Measurements from ENCODE around the gene CHI3L2. TPM values are rescaled to one million over a fixed set of nuclear protein-coding genes. Genes with fewer than 3 reads are reported as not detected.

The CHI3L2 gene
- total RNA-seq, 1 donor from 2014 or later: not detected

DNA sequence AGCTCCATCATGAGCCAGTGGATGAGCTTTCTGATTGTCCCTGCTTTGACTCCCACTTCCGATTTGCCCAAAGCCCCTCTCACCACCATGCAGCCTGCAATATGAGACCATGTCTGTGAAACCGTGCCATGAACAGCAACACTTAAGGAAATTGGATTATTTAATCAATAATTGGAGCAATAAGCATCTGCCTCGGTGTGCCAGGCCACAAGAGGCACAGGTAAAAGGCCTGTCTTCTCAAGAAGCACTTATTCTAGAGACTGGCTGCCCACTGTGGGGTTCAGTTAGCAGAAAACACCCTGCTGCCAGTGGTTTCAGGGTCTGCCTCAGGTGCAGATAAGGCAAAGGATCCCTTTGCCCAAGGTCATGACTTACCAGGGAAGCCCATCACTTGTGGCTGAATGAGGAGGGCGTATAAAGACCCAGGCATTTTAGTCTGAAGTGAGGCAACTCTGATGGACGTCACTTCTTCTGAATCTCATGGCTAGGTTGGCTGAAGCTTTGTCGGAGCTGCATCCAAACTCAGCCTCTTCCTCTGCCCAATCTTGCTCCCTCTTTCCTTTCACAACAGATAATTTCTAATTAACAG lies 7.1 kb upstream of the CHI3L2 start:
- DNase-seq (ENCODE audit: low read depth in 2 of 2): no peak

DNA sequence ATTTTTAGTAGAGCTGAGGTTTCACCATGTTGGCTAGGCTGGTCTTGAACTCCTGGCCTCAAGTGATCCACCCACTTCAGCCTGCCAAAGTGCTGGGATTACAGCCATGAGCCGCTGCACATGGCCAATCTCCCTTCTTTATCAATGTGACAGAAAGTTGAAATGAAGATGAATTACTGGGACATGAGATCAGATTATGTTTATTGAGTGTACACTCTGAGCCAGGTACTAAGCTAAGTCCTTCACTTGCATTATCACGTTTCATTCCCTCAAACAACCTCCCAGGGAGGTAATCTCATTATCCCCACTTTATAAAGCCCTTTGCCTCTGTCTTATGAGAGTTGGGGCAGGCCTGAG lies 6.3 kb upstream of the CHI3L2 start:
- no peak for DNase-seq (ENCODE audit: low read depth in 2 of 2)

DNA sequence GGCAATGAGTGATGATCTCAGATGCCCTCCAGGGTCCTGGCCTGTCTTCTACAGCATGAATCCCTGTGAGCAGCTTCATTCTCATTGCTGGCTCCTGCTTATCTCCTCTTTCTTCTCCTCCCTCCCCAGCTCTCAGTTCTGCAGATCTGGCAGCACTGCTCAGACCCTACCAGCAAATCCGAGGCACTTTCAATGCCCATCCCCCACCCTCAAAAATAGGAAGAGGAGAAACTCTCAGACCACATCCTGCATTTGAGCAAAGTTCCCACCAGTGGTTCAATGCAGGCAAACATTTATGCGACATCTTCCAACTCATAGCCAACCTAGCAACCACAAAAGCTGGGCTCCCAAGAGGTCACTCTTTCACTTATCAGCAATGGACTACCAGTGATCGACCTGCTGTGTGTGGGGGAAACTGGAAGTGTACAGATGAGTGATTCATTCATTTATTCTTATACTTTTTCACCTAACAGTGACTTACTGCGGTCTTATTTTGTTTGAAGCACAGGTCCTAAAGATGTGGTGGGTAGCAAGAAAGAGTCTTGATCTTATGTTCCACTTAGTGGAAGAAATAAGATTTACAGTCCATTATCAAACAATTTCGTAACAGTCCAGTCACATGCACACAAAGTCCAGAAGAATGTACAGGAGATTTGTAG lies 5.8 kb upstream of the CHI3L2 start:
- DNase-seq (ENCODE audit: low read depth in 2 of 2): no peak

DNA sequence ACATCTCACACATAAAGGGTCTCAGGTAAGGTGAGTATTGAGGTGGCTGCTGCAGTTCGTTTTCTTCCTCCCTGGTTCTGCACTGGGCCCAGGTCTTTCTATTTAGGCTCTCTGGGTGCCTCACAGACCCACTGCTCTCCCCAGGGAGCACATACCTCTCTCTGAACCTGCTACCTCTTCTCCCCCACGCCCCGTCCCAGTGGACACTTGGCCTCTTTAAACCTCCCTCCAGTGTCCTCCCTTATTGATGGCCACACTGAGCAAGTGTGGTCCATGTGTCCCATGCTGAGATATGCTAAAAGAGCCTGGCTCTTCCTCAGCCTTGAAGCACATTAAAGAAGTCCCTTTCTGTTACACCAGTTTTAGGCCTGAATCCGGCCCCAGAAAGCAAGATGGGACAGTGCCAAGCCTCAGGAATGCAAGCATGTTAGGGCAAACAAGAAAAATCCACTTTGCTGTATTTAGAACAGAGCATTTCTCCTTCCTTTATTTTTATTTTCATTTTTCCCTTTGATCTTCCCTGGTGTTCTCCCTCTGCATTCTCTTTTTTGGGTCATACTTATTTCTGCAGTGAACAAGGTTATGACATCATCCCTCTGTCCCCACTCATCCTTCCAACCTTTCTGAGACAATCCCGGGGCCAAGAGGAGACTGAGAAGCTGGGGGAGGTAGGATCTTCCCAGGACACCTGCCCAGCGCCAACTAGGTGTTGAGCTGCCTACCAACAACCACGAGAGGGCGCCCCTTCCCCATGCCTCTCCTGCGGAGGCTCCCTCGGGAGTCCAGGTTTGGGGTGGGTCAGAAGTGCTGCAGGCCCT lies 5.0 kb upstream of the CHI3L2 start:
- DNase-seq (ENCODE audit: low read depth in 2 of 2): peak in 1 of 2 donors; percentile 53

DNA sequence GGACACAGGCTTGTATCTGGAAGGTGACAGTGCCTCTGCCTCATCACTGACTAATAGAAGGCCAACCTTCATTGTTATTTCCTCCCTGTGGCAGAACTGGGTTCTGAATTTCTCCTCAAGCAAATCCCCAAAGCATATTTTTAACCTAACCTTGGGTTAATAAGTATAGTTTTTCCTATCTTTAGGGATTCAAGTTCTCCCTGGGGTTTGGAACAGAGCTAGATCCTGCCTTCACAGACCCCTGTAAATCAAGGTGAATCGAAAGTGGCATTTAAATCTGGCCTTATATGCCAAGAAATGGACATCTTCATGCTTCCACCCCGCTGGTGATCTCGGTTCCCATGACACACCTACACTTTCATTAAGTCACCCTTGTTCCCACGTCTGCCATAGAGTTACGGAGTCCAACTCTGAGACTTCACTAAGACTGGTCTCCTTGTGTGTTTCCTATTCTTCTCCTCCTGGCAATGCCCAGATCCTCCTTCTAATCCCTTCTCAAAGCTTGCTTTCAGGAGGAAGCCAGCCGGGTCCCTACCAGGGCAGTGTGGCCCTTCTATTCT lies 4.3 kb upstream of the CHI3L2 start:
- no peak for DNase-seq (ENCODE audit: low read depth in 2 of 2)

DNA sequence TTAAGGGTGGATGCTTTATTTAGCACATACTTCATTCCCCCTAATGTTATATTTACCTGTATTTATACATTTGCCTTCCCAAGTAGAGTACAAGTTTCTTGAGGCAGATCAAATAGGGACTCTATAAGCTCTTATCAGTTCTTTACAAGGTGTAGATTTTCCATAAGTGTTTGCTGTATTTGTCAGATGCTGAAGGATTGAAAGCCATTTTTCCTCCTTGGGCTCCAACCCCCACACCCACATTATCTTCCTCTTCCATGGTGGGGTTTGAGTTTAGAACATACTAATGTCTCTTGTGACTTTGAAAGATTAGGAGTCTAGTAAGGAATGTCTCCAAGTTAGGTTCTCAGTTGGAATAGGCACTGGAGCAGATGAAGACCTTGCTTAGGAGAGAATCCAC lies 2.4 kb upstream of the CHI3L2 start:
- DNase-seq (ENCODE audit: low read depth in 2 of 2): no peak

DNA sequence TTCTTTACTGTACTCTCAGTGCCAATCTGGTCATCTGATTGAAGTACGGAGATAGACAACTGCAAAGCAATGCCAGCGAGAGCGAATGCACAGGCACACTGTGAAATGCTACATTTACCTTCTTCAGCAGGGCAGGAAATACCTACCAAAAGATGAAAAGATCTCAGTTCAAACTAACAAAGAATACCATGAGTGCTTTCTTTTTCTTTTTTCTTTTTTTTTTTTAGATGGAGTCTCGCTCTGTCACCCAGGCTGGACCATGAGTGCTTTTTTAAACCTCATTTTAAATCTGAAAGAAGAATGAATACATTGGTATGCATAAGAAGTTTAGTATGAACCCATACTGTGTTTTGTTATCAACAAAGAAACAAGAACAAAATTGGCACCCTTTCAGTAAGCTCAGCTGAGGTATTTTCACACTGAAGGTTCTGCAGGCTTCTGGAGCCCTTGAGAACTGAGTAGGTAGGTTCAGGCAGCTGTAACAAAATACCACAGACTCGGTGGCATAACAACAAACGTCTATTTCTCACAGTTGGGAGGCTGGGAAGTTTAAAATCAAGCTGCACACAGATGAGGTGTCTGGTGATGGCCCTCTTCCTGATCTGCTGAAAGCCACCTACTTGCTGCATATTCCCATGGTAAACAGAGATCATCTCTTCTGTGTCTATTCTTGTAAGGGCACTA lies 1.7 kb upstream of the CHI3L2 start:
- DNase-seq (ENCODE audit: low read depth in 2 of 2): no peak

DNA sequence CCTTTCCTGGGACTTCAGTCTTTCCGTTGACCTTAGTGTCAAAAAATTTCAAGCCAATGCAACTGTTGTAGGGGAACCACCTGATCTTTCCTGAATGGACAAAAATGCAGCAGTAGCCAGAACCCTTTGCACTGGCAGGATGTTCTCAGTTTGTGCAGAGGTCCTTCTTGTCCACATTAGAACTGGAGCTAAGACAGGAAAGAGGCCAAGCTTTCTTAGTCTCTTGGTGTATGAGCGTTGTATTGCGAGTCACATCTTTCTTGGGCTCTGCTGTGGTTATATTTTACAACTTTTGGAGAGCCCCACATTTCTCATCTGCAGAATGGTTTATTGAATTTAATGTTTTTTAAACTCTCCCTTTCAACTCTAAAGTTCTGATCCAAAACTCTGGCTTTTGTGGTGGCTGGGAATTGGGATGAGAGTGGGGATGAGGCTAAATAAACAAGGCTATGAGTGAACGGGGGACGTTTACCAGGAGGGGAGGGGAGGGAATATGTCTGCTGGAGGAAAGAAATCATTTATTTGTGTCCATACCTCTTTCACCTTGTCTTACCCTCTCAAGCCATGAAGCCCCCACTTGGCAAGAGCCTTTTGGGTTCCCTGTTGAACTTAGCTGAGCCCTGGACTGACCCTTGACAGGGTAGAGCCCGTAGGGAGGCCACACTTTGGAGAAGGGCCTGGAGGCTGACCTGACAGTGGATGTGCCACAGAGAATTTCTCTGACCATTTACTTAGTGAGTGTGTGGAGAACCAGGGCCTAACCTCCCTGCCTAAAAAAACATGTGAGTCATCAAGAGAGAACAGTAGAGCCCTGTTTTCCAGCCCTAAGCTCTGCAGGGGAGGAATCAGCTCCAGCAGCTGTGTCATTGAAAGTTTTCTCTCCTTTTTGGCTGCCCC lies 586 bp downstream of the CHI3L2 start:
- DNase-seq (ENCODE audit: low read depth in 2 of 2): peak in 1 of 2 donors; percentile 63

DNA sequence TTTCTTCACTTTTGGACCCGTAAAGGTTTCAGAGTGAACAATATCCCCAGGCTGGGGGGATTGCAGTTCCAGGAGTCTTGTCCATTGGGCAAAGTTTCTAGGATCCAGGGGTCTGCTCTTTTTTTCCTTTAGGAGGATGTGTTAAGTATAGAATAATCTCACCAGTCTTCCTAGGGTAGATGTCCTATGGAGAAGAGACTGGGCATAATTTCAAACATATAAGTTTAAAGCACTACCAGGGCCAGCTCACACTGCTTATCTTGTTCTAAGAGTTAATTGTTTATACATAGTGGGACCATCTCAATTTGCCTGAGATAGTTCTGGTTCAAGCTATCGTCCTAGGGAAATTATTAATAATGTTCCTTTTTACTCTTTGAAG lies 1.2 kb downstream of the CHI3L2 start:
- no peak for DNase-seq (ENCODE audit: low read depth in 2 of 2)

DNA sequence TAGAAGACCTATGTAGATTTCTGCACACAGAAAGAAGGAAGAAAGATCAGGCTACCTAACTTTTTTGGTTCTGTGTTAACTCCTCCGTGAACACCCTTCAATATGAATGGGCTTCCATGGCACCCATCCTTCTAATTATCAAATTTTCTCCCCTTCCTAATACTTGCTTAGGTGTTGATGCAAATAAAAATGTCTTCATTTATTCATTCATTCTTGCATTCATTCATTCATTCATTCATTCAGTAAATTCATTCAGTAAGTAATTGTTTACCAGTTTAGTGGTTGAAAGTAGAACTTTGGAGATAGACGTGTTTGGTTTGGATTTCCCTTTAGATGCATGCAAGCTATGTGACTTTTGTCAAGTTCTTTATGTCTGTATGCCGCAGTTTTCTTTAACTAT lies 4.6 kb downstream of the CHI3L2 start:
- DNase-seq (ENCODE audit: low read depth in 2 of 2): no peak

DNA sequence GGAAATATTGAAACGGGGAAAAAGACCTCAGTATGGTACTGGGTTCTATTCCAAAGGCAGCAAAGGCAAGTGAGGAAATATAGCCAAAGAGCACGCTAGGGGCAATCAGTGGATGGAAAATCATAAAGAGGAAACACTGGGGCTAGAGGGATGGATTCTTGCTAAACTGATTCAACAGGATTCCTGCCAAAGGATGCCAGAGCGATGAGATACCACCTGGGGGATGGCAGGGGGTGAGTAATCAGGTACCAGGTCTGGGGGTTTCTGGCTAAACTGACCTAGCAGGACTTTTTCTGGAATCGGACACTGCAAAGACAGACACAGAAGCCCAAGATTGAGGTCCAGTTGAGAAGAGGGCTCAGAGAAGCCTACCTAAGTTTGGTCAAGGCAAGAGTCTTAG lies 6.7 kb downstream of the CHI3L2 start:
- no peak for DNase-seq (ENCODE audit: low read depth in 2 of 2)

DNA sequence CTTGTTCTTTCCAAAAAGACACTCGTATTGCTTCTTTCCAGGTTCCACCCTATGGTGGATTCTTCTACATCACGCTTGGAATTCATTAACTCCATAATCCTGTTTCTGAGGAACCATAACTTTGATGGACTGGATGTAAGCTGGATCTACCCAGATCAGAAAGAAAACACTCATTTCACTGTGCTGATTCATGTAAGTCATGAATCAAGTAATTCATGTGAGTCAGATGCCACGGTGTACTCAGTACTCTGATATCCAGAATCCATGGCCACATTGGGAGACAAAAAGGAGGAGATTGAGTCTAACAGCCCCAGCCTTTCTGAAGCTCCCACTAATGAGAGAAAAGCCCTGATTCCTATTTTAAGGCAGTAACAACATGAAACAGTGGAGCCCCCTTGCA lies 7.4 kb downstream of the CHI3L2 start:
- no peak for DNase-seq (ENCODE audit: low read depth in 2 of 2)

DNA sequence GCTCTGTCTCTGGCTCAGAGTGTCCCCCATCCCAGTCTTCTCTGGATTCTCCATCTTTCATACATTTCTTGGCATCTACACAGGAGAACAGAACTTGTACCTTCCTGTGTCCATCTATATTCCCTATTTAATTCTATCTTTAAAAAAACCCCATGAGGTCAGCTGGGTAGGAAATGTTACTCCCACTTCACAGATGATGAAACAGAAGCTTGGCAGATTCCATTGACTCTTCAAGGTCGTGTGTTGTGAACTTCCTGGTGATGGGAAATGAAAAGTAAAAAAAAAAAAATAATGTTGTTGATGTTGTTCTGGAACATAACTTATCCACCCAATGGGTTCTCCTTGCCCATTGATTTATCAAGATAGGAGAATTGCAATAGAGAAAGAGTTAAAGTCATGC lies 8.9 kb downstream of the CHI3L2 start:
- no peak for DNase-seq (ENCODE audit: low read depth in 2 of 2)

DNA sequence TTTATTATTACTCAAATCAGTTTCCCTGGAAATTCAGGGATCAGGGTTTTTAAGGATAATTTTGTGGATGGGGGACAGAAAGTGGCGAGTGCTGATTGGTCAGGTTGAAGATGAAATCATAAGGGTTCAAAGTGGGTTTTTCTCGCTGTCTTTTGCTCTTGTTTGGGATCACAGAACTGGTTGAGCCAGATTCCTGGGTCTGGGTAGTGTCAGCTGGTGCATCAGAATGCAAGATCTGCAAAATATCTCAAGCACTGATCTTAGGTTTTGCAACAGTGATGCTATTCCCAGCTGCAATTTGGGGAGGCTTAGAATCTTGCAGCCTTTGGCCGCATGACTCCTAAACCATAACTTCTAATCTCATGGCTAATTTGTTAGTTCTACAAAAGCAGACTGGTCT lies 9.3 kb downstream of the CHI3L2 start:
- DNase-seq (ENCODE audit: low read depth in 2 of 2): no peak

DNA sequence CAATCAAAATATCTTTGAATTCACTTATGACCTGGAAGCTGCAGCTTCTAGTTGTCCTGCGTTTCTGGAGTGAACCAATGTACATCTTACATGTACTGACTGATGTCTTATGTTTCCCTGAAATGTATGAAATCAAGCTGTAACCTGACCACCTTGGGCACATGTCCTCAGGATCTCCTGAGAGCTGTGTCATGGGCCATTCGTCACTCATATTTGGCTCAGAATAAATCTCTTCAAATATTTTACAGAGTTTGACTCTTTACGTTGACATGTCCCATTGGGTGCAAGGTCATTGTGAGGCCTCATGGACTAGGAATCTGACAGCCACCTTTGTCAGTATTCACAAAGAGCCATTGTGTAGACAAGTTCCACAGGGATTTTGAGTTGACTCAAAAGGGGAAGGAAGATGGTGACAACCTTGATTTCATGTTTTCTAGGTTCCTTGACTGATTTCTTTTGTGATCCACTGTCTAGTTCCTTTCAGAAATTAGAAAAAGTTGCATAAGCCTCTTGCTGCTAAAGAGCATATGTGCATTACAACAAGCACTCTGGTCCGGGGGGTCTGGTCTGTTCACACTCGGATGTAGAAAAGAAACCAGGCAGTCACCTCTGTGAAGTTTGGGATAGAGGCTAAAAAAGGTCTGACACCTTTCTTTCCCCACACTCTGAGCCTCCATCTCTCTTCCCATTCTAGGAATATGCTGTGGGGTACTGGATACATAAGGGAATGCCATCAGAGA lies 10.7 kb downstream of the CHI3L2 start:
- DNase-seq (ENCODE audit: low read depth in 2 of 2): no peak

DNA sequence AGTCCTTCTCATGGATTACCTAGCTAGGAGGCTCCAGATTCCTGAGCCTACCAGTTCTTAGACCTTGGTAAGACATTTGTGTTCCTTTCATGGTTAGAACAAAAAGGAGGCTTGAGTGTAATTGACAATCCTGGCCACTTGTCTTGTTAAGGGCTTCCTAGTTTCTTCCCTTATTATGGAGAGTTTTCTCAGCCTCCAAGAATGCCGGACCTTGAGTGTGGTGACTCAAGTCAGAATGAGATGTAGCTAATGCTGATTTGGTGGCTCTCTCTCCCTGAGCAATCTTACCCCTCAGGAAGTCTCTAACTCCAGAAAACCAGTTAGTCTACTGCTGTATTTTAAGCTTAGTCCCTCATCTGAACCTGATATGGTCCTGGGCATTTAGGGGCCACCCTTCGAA lies 14.3 kb downstream of the CHI3L2 start:
- no peak for DNase-seq (ENCODE audit: low read depth in 2 of 2)

DNA sequence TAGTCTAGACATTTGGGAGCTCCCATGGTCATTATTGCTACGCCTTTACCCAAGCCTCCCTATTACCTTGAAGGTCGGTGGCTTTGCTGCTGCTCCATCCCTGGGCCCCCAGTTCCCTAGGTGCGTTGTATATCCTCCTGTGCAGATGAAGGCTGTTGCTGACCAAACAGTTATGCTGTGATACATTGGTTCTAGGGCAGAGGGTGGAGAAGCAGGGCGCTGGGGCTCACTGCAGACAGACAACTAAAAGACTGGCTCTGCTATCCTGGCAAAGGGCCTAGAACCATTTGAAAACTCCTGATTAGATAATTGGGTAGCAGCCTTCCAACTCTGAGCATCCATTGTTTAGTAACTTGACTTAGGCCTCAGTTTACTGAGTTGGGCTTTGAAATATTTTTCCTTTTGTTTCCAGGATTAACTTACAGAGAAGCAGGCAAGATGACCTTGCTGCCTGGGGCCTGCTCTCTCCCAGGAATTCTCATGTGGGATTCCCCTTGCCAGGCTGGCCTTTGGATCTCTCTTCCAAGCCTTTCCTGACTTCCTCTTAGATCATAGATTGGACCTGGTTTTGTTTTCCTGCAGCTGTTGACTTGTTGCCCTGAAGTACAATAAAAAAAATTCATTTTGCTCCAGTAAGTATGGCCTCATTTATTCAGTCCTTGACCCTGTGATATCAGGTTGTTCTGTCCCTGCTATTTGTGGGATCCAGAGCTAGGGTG lies 15.5 kb downstream of the CHI3L2 start:
- DNase-seq (ENCODE audit: low read depth in 2 of 2): peak in 1 of 2 donors; percentile 50

DNA sequence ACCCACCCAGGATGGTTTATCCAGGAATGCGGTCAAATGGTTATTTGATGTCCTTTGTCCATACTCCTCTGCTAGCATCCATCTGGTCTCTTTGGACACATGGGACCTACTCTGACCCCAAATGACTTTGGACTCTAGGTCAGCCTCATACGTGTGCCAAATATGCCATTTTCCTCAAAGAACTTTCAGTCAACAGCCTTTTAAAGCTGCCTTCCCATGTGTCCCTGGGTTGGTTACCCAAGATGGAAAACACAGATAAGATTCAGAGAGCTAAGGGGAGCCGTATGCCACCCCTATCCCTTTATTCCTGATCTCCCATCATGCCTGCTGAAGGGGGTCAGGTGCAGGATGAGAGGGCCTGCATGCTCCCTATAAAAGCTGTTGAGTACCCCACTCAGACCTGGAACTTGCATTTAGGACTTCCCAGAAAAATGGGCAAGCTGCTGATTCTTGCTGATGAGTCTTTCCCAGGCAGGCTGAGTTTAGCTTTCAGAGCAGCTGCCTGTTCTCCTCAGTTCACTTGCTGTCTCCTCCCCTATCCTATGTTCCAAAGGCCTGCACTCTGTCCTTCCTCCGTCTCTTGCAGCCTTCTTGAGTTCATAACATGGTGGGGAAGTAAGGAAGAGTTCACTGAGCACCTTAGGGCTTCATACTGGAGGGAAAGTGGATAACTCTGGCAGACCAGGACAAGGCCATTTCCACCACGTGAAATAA lies 19.8 kb downstream of the CHI3L2 start:
- DNase-seq (ENCODE audit: low read depth in 2 of 2): no peak

DNA sequence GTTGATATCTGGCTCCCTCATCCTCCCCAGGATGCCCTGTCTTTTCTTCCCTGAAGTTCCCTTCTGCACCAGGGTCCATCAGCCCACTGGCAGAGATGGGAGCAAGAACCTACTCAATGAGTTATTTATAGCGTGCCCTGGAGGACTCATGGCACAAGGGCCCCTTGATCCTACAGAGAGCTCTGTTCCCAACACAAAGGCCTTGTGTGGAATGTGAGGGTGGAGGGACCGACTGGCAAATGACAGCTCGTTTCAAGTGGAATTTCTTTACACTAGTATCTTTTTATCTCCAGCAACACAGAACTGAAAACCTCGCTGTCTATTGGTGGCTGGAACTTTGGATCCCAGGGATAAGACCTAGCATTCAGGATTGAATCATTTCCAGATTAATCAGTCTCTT lies 22.4 kb downstream of the CHI3L2 start:
- DNase-seq (ENCODE audit: low read depth in 2 of 2): no peak

Data from dermis microvascular lymphatic vessel endothelial cell (primary cell).